Thyroid gland (tissue), 4 donors: ENCODE results near the gene TCEANC. TPM values are rescaled to one million over a fixed set of nuclear protein-coding genes. Genes with fewer than 3 reads are reported as not detected.

Experiments
- DNase-seq, 2 donors: peaks; one replicate each; pipeline ENCODE4 v3.0.0-alpha.2; 2019
- H3K27ac ChIP-seq, 3 donors: fragments of 200-600 bp; sonication (generic); 1 replicate in 2 of 3; 2 replicates in 1 of 3; pipeline ENCODE4 v1.5.1; 2016 to 2019; ENCODE audit warnings: mild to moderate bottlenecking in 1 of 3, moderate library complexity in 1 of 3
- H3K27me3 ChIP-seq: fragments of 200-600 bp; sonication (generic); one replicate; pipeline ENCODE4 v1.5.1; 2019
- H3K36me3 ChIP-seq, 2 donors: fragments of 200-600 bp; sonication (generic); one replicate each; pipeline ENCODE4 v1.5.1; 2016 to 2019
- H3K4me1 ChIP-seq, 2 donors: fragments of 200-600 bp; sonication (generic); one replicate each; pipeline ENCODE4 v1.5.1; 2017 to 2019
- H3K4me3 ChIP-seq, 3 donors: fragments of 200-600 bp; sonication (generic); replicated peaks in 1 of 3; 1 replicate in 2 of 3; 2 replicates in 1 of 3; pipeline ENCODE4 v1.5.1; 2016; ENCODE audit warnings: mild to moderate bottlenecking in 1 of 3
- H3K9me3 ChIP-seq: fragments of 200-600 bp; sonication (generic); one replicate; pipeline ENCODE4 v1.5.1; 2017
- POLR2A ChIP-seq, 2 donors: fragments of 450-650 bp; IDR thresholded peaks; one replicate each; pipeline ENCODE4 v1.6.1; 2017; ENCODE audit warnings: antibody characterized with exemption in 2 of 2, mild to moderate bottlenecking in 2 of 2, moderate library complexity in 1 of 2
- WGBS, 2 donors: methylation state at CpG; one replicate each; pipeline ENCODE4 v1.1.5; 2017; 5-methylcytosine and 5-hydroxymethylcytosine counted together
- intact Hi-C: fragments of 100-400 bp; cut with DNase I; formaldehyde crosslinking; loops from one replicate; pipeline ENCODE4 v1.15.1; 2023
- total RNA-seq, 4 donors: library from RNA; depleted of rRNA; stranded (reverse); fragments of >200 nt; gene quantifications; one replicate each; pipeline ENCODE4 v1.2.3, GENCODE V29; 2016
- TF ChIP-seq, protein P1 (sequence below), 6 experiments: fragments of 200-600 bp in 3 of 6; fragments of 450-650 bp in 3 of 6; sonication (generic) in 3 of 6; IDR thresholded peaks; one replicate each; pipeline ENCODE4 v1.5.1; 2016 to 2019; ENCODE audit warnings: antibody characterized with exemption in 6 of 6, mild to moderate bottlenecking in 2 of 6, inconsistent platforms in 1 of 6, moderate library complexity in 1 of 6

The TCEANC gene
- total RNA-seq, 4 donors from 2014 or later = 4.5 to 8.6 (median 6.4) TPM

DNA sequence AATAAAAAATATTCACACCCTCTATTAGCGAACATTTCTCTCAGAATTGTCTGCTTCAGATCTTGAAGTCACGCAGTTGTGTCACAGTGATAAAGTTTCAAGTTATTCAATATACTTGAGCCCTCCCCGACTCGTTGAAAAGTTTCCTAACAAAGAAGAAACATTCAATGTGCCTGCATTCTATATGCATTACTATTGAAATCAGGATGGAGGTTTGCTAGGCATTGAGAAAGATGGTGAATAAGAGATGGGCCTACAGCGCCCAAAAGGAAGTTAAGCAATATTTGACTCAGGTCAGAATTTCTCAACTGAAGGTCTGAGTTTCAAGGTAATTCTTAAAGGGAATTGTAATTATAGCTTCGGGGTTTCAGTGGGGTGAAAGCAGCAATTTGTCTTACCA lies 6.1 kb downstream of the TCEANC start:
- intact Hi-C loops = loop anchor here (5.0 kb wide), 1 partner anchor 373 kb away; no protein-coding TSS in a partner anchor
- H3K36me3 ChIP-seq = no peaks in the 10 kb centered on the region

DNA sequence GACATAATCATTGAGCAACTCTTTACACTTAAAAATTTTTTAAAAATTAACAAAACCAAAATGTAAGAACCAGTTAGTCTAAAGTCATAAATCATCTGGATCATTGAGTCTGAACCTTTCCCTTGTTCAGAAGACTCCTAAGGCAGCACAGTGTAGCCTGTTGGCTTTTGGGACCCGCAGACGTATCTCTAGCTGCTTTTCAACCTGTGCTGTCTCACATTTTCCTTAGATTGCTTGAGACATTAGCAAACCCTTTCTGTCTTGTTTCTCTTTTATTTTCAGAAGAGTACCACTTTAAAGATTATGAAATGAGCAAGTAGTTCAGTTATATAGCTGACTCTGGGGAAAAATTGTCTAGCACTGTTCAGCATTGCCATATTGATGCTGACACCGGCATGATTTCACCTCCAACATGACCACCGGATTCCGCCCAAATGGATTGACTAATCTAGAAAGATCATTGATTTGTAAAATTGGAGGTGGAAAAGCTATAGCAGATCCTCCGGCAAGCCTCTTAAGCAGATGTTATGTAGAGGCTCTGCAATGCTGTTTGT lies 8.9 kb downstream of the TCEANC start:
- no peak for TF ChIP-seq POLR2A (IDR thresholded peaks at IDR 0.05)
- TF ChIP-seq, protein P1, sequence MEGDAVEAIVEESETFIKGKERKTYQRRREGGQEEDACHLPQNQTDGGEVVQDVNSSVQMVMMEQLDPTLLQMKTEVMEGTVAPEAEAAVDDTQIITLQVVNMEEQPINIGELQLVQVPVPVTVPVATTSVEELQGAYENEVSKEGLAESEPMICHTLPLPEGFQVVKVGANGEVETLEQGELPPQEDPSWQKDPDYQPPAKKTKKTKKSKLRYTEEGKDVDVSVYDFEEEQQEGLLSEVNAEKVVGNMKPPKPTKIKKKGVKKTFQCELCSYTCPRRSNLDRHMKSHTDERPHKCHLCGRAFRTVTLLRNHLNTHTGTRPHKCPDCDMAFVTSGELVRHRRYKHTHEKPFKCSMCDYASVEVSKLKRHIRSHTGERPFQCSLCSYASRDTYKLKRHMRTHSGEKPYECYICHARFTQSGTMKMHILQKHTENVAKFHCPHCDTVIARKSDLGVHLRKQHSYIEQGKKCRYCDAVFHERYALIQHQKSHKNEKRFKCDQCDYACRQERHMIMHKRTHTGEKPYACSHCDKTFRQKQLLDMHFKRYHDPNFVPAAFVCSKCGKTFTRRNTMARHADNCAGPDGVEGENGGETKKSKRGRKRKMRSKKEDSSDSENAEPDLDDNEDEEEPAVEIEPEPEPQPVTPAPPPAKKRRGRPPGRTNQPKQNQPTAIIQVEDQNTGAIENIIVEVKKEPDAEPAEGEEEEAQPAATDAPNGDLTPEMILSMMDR (IDR thresholded peaks at IDR 0.05) = no peak
- intact Hi-C loops = loop anchor here (5.0 kb wide), 1 partner anchor 85 kb away; no protein-coding TSS in a partner anchor
- Histone ChIP-seq H3K4me3 (no peak overlapping the region), H3K36me3 (no peaks in the 10 kb centered on the region), H3K4me1 (peaks cover 0 to 12% of the 10 kb centered on the region in 2 donors), H3K27me3 (no peaks in the 10 kb centered on the region), H3K27ac (no peak overlapping the region), H3K9me3 (no peaks in the 10 kb centered on the region)
- no peak for DNase-seq
- 80 to 91% methylated on average over 6 of the region's 6 CpGs for WGBS, 2 donors

More for the DNA sequence above, 6.1 kb downstream of the TCEANC start:
- Histone ChIP-seq H3K4me1 (peaks cover 0 to 5% of the 10 kb centered on the region in 2 donors), H3K4me3 (no peak overlapping the region), H3K27me3 (no peaks in the 10 kb centered on the region), H3K27ac (peak overlapping the region in 1 of 3 donors; percentile 47), H3K9me3 (no peaks in the 10 kb centered on the region)
- WGBS, 2 donors = 41 to 53% methylated on average over 6 of the region's 6 CpGs
- TF ChIP-seq, protein P1 (IDR thresholded peaks at IDR 0.05) = no peak
- TF ChIP-seq POLR2A (IDR thresholded peaks at IDR 0.05) = no peak
- DNase-seq = no peak

DNA sequence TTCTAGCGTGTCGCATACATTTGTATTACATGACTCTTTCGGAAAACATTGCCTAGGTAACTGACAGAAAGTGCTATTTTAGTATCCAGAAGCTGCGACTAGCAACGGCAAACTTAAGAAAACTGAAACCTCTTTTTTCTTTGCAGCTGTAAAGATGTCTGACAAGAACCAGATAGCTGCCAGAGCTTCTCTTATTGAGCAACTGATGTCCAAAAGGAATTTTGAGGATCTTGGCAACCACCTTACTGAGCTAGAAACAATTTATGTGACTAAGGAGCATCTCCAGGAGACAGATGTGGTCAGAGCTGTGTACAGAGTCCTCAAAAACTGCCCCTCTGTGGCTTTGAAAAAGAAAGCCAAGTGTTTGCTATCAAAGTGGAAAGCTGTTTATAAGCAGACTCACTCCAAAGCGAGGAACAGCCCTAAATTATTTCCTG lies 9.4 kb downstream of the TCEANC start:
- intact Hi-C loops = loop anchor here (5.0 kb wide), 1 partner anchor 85 kb away; no protein-coding TSS in a partner anchor
- no peak for DNase-seq
- Histone ChIP-seq H3K4me3 (no peak overlapping the region), H3K27ac (no peak overlapping the region), H3K27me3 (no peaks in the 10 kb centered on the region), H3K4me1 (peaks cover 0 to 17% of the 10 kb centered on the region in 2 donors), H3K36me3 (no peaks in the 10 kb centered on the region), H3K9me3 (no peaks in the 10 kb centered on the region)
- TF ChIP-seq, protein P1 (IDR thresholded peaks at IDR 0.05) = no peak
- TF ChIP-seq POLR2A (IDR thresholded peaks at IDR 0.05) = no peak
- WGBS, 2 donors = 70 to 82% methylated on average over 6 of the region's 6 CpGs

DNA sequence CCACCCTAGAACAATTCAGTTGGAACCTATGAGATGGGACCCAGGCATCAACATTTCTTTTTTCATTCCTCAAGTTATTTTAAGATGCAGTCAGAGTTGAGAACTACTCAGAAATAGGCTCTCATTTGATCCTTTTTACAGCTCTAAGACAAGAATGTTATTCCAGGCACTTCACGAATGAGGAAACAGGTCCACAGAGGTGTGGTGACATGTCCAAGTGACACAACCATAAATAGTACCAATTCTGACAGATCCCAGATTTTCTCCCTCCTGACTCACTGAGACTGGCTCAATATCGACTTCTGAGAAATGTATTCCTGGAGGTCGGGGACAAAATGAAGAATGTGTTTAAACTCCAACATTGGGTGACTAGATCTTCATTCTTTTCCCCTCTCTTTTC lies 11.1 kb downstream of the TCEANC start:
- no peak for DNase-seq
- Histone ChIP-seq H3K27ac (no peak overlapping the region), H3K27me3 (no peaks in the 10 kb centered on the region), H3K4me1 (peaks cover 0 to 26% of the 10 kb centered on the region in 2 donors), H3K36me3 (no peaks in the 10 kb centered on the region), H3K9me3 (no peaks in the 10 kb centered on the region), H3K4me3 (no peak overlapping the region)
- intact Hi-C loops = loop anchor here (5.0 kb wide), 1 partner anchor 83 kb away; no protein-coding TSS in a partner anchor
- no peak for TF ChIP-seq POLR2A (IDR thresholded peaks at IDR 0.05)
- WGBS, 2 donors = 81 to 93% methylated on average over 3 of the region's 3 CpGs

DNA sequence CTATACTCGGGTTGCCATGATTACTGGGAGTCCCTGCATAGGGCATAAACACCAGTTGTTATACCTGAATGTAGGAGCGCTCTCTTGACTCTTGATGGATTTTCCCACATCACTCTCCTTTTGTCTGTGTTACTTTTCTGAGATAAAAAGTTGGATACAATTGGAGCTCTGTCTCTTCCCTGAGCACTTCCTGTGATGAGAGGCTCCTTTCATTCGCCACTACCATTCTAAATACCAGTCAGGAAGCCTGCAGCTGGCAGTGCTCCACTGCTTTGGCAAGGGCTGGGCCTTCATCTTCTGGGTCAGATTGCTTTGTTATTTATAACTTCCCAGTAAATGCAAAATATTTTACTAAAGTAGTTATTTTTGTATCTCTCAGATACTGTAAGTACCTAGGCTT lies 13.9 kb downstream of the TCEANC start:
- no peaks in the 10 kb centered on the region for H3K36me3 ChIP-seq
- H3K4me3 ChIP-seq = no peak overlapping the region
- intact Hi-C loops = no loop called here
- 76 to 81% methylated on average over 3 of the region's 3 CpGs for WGBS, 2 donors
- H3K9me3 ChIP-seq = no peaks in the 10 kb centered on the region
- peak; percentile 63 to 70 for DNase-seq
- H3K27me3 ChIP-seq = no peaks in the 10 kb centered on the region
- TF ChIP-seq, protein P1 (IDR thresholded peaks at IDR 0.05) = no peak
- no peak for TF ChIP-seq POLR2A (IDR thresholded peaks at IDR 0.05)
- H3K27ac ChIP-seq = peak overlapping the region in 2 of 3 donors; percentile 47 to 93
- peaks cover 5 to 34% of the 10 kb centered on the region in 2 donors for H3K4me1 ChIP-seq
